HepG2 (cell line): Measurements from ENCODE around the gene C11orf24. TPM values are rescaled to one million over a fixed set of nuclear protein-coding genes. Genes with fewer than 3 reads are reported as not detected.
A peak's percentile ranks its signal among the peaks of the same experiment; 100 is the strongest.

Experiments used
- DNMT3B ChIP-seq: conservative IDR thresholded peaks from 2 replicates; pipeline ENCODE4 v1.6.1; 2016; ENCODE audit warnings: missing biosample characterization, control low read depth
- FOXP1 ChIP-seq, 2 experiments: fragments of 450-650 bp in 1 of 2; IDR thresholded peaks; 2 replicates each; pipeline ENCODE4 v1.6.1; 2017 to 2018; ENCODE audit warnings: antibody characterized with exemption in 1 of 2
- JARID2 ChIP-seq: sonication (generic); formaldehyde crosslinking; IDR thresholded peaks from 2 replicates; pipeline ENCODE4 v1.8.1; 2023; ENCODE audit warnings: missing genetic modification reagents, inconsistent platforms; ENCODE audit not compliant: insufficient replicate concordance
- LCORL ChIP-seq, 2 experiments: fragments of 450-650 bp in 1 of 2; sonication (generic) in 1 of 2; formaldehyde crosslinking in 1 of 2; IDR thresholded peaks; 2 replicates each; pipeline versions ENCODE4 v1.5.0 to v1.6.1; 2017 to 2020; ENCODE audit warnings: antibody characterized with exemption in 1 of 2, missing genetic modification reagents in 1 of 2
- MEF2D ChIP-seq: sonication (generic); formaldehyde crosslinking; IDR thresholded peaks from 2 replicates; pipeline ENCODE4 v1.5.1; 2020; ENCODE audit warnings: mild to moderate bottlenecking, missing genetic modification reagents
- RBAK ChIP-seq: sonication (generic); formaldehyde crosslinking; IDR thresholded peaks from 2 replicates; pipeline ENCODE4 v1.5.1; 2020; ENCODE audit warnings: mild to moderate bottlenecking, missing genetic modification reagents
- RFX3 ChIP-seq: IDR thresholded peaks from 2 replicates; pipeline ENCODE4 v1.6.1; 2016; ENCODE audit warnings: missing biosample characterization, missing genetic modification reagents
- SIX4 ChIP-seq: sonication (generic); formaldehyde crosslinking; IDR thresholded peaks from 2 replicates; pipeline ENCODE4 v1.4.0; 2020; ENCODE audit warnings: missing genetic modification reagents
- ZNF143 ChIP-seq: sonication (generic); formaldehyde crosslinking; IDR thresholded peaks from 2 replicates; pipeline ENCODE4 v1.4.0; 2020; ENCODE audit warnings: missing genetic modification reagents
- ZNF264 ChIP-seq: sonication (generic); formaldehyde crosslinking; IDR thresholded peaks from 2 replicates; pipeline ENCODE4 v1.4.0; 2020; ENCODE audit warnings: missing genetic modification reagents
- ZNF354B ChIP-seq: sonication (generic); formaldehyde crosslinking; IDR thresholded peaks from 2 replicates; pipeline ENCODE4 v1.8.0; 2022; ENCODE audit warnings: mild to moderate bottlenecking, missing genetic modification reagents
- ZNF777 ChIP-seq: sonication (generic); formaldehyde crosslinking; IDR thresholded peaks from 2 replicates; pipeline ENCODE4 v1.4.0; 2020; ENCODE audit warnings: missing genetic modification reagents
- ZSCAN29 ChIP-seq: sonication (generic); formaldehyde crosslinking; conservative IDR thresholded peaks from 2 replicates; pipeline ENCODE4 v1.4.0; 2020; ENCODE audit warnings: mild to moderate bottlenecking, missing genetic modification reagents
- polyA plus RNA-seq, 8 experiments: library from polyadenylated mRNA; depleted of rRNA in 3 of 8; stranded (reverse) in 7 of 8; unstranded in 1 of 8; fragments of >200 nt; fragmentation: Illumina TruSeq in 4 of 8; extraction: Trizol in 4 of 8; gene quantifications; 2 replicates each; pipeline versions ENCODE4 v1.2.1 to v1.2.3, GENCODE V29; 2011 to 2016; ENCODE audit warnings: low read depth in 4 of 8, missing spikeins in 1 of 8, mixed read lengths in 1 of 8; ENCODE audit not compliant: insufficient read depth in 1 of 8
- total RNA-seq, 5 experiments: library from RNA; depleted of rRNA; stranded (reverse); fragments of >200 nt; fragmentation: Illumina TruSeq; extraction: Trizol; gene quantifications; 2 replicates each; pipeline ENCODE4 v1.2.3, GENCODE V29; 2016; ENCODE audit warnings: low read depth in 1 of 5
- TF ChIP-seq, protein P1 (sequence below): sonication (generic); formaldehyde crosslinking; conservative IDR thresholded peaks from 2 replicates; pipeline ENCODE4 v1.4.0; 2020; ENCODE audit warnings: missing genetic modification reagents
- TF ChIP-seq, protein P2 (sequence below): IDR thresholded peaks from 2 replicates; pipeline ENCODE4 v1.6.1; 2016; ENCODE audit warnings: missing genetic modification reagents, missing compliant biosample characterization
- TF ChIP-seq, protein P3 (sequence below): sonication (generic); formaldehyde crosslinking; IDR thresholded peaks from 2 replicates; pipeline ENCODE4 v1.4.0; 2020; ENCODE audit warnings: missing genetic modification reagents
- TF ChIP-seq, protein P4 (sequence below): sonication (generic); formaldehyde crosslinking; IDR thresholded peaks from 2 replicates; pipeline ENCODE4 v1.4.0; 2020; ENCODE audit warnings: mild to moderate bottlenecking, missing genetic modification reagents

The C11orf24 gene
- total and polyA plus RNA-seq, 2 of the 13 experiments (the other 11 are each of a cell fraction or from before 2014, with no cell fraction given) = 52.9 to 55.5 TPM

DNA sequence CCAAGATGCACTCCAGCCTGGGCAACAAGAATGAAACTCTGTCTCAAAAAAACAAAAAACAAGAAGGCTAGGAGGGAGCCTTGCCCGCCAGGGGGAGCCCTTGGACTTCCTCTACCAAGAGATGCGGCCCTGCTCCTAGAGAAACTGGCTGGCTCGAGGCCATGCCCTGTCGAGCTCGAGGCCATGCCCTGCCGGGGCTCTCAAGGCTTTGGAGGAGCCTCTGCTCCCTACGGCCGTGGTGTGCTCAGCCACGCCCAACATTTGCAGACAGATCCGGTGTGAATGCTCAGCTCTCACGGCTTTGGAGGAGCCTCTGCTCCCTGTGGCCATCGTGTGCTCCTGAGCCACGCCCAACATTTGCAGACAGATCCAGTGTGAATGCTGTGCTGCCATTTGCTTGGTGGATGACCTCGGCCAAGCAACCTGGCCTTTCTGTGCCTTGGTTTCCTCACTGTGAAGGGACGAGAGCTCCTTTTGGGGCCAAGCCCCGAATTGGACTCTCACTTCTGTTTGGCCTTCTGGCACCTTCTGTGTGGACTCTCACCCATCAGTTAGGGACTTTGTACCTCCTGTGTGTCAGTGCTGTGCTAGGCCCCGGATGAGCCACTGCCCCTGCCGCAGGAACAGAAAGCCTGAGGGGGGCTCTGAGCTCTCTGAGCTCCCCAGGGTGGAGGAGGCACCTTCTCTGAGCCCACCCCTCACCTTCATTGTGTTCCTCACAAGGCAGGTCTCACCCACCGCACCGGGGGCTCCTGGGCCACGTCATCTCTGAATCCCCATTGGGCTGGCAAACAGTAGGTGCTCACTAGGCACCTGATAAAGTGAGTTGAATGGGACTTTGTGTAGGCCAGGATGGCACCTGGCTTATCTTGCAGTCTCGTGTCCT, 14.1 kb downstream of the C11orf24 start (continued):
- TF ChIP-seq RBAK (CRISPR knock-in tag) = no peak
- no peak; the same call in 1 of the 2 replicates for TF ChIP-seq ZSCAN29 (CRISPR knock-in tag)
- no peak for TF ChIP-seq FOXP1 (IDR thresholded peaks at IDR 0.05)
- no peak for TF ChIP-seq FOXP1 (CRISPR knock-in tag; IDR thresholded peaks at IDR 0.05)
- TF ChIP-seq, protein P1, sequence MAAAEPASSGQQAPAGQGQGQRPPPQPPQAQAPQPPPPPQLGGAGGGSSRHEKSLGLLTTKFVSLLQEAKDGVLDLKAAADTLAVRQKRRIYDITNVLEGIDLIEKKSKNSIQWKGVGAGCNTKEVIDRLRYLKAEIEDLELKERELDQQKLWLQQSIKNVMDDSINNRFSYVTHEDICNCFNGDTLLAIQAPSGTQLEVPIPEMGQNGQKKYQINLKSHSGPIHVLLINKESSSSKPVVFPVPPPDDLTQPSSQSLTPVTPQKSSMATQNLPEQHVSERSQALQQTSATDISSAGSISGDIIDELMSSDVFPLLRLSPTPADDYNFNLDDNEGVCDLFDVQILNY (CRISPR knock-in tag) = no peak
- no peak for TF ChIP-seq LCORL (IDR thresholded peaks at IDR 0.05)
- TF ChIP-seq LCORL (CRISPR knock-in tag; IDR thresholded peaks at IDR 0.05) = peak; percentile 76
- no peak for TF ChIP-seq JARID2 (CRISPR knock-in tag)
- TF ChIP-seq, protein P2, sequence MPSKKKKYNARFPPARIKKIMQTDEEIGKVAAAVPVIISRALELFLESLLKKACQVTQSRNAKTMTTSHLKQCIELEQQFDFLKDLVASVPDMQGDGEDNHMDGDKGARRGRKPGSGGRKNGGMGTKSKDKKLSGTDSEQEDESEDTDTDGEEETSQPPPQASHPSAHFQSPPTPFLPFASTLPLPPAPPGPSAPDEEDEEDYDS (CRISPR knock-in tag) = no peak
- TF ChIP-seq DNMT3B (CRISPR knock-in tag) = no peak
- TF ChIP-seq SIX4 = no peak
- no peak for TF ChIP-seq ZNF777 (CRISPR knock-in tag)
- TF ChIP-seq, protein P3, sequence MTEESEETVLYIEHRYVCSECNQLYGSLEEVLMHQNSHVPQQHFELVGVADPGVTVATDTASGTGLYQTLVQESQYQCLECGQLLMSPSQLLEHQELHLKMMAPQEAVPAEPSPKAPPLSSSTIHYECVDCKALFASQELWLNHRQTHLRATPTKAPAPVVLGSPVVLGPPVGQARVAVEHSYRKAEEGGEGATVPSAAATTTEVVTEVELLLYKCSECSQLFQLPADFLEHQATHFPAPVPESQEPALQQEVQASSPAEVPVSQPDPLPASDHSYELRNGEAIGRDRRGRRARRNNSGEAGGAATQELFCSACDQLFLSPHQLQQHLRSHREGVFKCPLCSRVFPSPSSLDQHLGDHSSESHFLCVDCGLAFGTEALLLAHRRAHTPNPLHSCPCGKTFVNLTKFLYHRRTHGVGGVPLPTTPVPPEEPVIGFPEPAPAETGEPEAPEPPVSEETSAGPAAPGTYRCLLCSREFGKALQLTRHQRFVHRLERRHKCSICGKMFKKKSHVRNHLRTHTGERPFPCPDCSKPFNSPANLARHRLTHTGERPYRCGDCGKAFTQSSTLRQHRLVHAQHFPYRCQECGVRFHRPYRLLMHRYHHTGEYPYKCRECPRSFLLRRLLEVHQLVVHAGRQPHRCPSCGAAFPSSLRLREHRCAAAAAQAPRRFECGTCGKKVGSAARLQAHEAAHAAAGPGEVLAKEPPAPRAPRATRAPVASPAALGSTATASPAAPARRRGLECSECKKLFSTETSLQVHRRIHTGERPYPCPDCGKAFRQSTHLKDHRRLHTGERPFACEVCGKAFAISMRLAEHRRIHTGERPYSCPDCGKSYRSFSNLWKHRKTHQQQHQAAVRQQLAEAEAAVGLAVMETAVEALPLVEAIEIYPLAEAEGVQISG (CRISPR knock-in tag) = peak; percentile 79
- TF ChIP-seq MEF2D = peak; percentile 82
- no peak for TF ChIP-seq ZNF354B (CRISPR knock-in tag)
- TF ChIP-seq ZNF143 (CRISPR knock-in tag) = no peak
- no peak for TF ChIP-seq ZNF264 (CRISPR knock-in tag)
- TF ChIP-seq RFX3 (CRISPR knock-in tag) = no peak
- TF ChIP-seq, protein P4, sequence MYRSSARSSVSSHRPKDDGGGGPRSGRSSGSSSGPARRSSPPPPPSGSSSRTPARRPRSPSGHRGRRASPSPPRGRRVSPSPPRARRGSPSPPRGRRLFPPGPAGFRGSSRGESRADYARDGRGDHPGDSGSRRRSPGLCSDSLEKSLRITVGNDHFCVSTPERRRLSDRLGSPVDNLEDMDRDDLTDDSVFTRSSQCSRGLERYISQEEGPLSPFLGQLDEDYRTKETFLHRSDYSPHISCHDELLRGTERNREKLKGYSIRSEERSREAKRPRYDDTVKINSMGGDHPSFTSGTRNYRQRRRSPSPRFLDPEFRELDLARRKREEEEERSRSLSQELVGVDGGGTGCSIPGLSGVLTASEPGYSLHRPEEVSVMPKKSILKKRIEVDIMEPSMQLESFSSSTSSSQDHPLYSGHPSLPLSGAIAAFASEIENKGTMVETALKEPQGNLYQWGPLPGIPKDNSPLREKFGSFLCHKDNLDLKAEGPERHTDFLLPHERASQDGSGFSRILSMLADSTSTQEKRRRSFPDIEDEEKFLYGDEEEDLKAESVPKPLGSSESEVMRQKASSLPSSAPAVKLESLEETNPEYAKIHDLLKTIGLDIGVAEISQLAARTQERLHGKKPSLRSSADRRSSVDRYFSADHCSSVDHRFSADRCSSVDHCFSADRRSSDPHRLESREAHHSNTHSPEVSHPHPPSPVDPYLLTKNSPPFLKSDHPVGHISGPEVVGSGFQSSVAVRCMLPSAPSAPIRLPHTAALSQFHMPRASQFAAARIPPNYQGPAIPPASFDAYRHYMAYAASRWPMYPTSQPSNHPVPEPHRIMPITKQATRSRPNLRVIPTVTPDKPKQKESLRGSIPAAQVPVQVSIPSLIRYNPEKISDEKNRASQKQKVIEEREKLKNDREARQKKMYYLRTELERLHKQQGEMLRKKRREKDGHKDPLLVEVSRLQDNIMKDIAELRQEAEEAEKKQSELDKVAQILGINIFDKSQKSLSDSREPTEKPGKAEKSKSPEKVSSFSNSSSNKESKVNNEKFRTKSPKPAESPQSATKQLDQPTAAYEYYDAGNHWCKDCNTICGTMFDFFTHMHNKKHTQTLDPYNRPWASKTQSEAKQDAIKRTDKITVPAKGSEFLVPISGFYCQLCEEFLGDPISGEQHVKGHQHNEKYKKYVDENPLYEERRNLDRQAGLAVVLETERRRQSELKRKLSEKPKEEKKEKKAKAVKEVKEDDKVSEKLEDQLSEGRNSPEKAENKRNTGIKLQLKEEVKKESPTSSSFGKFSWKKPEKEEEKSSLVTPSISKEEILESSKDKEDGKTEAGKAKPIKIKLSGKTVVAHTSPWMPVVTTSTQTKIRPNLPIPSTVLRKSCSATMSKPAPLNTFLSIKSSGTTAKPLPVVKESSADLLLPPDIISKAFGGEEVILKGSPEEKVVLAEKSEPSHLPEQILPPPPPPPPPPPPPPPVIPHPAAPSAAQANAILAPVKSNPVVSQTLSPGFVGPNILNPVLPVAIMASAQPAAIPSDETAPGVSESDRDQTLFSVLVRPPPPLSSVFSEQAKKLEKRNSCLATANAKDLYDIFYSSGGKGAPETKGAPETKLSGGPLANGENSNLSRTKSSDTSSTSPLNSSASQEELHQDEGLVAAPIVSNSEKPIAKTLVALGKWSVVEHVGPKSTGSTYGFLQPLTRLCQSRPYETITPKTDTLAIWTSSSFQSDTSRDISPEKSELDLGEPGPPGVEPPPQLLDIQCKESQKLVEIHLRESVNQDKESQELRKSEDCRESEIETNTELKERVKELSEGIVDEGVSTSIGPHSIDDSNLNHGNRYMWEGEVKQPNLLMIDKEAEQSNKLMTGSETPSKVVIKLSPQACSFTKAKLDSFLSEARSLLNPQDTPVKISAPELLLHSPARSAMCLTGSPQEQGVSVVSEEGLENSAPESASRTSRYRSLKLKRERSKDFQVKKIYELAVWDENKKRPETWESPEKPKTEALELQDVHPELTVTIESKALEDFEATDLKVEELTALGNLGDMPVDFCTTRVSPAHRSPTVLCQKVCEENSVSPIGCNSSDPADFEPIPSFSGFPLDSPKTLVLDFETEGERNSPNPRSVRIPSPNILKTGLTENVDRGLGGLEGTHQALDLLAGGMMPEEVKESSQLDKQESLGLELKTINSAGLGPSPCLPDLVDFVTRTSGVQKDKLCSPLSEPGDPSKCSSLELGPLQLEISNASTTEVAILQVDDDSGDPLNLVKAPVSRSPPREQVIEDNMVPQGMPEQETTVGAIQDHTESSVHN (CRISPR knock-in tag) = no peak; the same call in 1 of the 2 replicates
